GM21367 (cell line): ENCODE data around the gene UBE2R2.

Experiments used
- ATAC-seq: cut with Tn5 transposase; IDR thresholded peaks from one replicate; pipeline ENCODE4 v1.9.1; 2021; ENCODE audit not compliant: unreplicated experiment

UBE2R2 gene

DNA sequence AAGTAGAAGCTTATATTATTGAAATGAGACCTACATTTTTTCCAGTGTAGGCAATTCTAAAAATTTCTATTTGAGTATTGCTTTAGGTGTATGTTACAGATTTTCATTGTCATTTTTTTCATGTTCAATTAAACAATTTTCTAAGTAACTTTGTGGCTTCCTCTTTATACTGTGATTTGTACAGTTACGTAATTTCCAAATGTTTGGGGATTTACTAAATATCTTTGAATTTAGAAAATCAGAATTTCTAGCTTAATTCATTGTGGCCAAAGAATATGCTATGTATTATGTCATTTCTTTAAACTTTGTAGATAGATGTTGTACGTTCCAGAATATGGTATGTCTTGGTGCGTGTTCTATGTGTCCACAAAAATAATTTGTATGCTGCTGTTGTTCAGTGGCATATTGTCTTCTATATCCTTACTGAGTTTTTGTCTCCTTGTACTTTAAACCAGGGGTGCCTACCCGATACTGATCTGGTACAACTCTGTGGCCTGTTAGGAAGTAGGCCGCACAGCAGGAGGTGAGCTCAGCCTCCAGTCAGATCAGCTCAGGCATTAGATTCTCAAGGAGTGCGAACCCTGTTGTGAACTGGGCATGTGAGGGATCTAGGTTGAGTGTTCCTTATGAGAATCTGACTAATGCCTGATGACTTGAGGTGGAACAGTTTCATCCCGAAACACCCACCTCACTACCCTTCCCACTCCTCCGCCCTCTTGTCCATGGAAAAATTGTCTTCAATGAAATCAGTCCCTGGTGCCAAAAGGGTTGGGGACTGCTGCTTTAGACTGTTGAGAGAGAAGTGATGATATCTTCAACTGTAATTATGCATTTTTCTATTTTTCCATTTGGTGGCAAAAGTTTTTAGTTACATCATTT is 63.5 kb downstream of the UBE2R2 start:
- no peak for ATAC-seq

DNA sequence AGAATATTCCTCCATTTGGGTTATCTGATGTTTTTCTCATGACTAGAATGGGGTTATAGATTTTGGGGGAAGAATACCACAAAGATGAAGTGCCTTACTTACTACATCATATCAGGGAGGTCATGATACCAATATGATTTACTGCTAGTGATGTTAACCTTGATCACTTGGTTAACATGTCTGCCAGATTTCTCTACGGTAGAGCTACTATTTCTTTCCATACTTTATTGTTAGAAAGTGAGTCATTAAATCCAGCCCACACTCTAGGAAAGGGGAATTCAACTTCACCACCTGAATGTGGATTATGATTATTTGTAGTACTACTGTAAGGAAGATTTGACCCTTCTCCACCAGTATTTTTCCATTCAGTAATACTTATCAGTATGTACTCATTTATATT is 64.7 kb downstream of the UBE2R2 start:
- ATAC-seq, result no peak

- ATAC-seq, result no peak
Observed at GRCh38 chr9:33884856-33885701, 68.1 kb downstream of the UBE2R2 start.

DNA sequence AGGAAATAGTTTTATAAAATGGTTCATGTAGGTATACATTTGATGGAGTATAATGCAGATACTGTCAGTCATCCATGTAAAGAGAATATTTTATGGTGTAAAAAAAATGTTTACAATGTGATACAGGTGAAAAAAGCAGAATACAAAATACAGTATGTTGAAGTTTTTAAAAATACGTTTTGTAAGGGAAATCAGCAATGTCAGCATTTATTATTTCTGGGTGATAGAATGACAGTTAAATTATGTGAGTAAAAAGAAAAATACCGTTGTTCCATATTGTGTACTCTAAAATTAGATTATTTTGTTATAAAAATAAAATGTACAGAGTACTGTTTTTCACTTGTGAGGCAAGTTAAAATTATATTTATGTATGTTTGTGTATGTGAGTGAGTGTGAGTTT is 69.0 kb downstream of the UBE2R2 start:
- no peak for ATAC-seq

DNA sequence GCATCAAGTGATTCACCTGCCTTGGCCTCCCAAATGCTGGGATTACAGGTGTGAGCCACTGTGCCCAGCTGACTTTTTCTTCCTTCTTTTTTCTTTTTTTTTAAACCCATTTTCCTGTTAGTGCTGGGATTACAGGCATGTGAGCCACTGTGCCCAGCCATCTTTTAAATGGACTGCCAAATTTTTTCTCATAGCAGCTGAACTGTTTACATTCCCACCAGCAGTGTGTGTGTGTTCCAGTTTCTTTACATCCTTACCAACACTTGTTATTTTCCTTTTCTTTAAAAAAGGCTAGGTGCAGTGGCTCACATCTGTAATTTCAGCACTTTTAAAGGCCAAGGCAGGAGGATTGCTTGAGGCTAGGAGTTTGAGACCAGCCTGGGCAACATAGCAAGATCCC is 76.9 kb downstream of the UBE2R2 start:
- no peak for ATAC-seq

- ATAC-seq, result no peak
Observed at GRCh38 chr9:33894316-33894715, 77.4 kb downstream of the UBE2R2 start.

- ATAC-seq, result no peak
Observed at GRCh38 chr9:33903157-33903780, 86.3 kb downstream of the UBE2R2 start.

DNA sequence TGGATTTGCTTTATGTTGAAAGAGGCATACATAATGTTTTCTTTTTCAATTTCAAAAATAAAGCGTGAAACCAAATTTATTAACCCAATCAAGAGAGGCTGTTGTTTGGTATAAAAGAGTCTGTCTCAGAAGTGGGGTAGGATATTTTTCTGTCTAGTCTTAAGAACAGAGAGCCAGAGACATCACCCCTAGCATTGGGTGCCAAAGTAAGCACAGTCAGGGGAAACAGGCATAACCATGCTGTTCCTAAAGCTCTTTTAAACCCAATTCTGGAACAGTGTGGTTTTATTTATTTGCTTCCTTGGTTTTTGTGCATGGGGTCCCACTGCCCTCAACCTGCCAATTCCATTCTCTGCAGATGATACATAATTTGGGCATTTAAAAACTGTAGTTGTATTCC is 88.2 kb downstream of the UBE2R2 start:
- no peak for ATAC-seq

DNA sequence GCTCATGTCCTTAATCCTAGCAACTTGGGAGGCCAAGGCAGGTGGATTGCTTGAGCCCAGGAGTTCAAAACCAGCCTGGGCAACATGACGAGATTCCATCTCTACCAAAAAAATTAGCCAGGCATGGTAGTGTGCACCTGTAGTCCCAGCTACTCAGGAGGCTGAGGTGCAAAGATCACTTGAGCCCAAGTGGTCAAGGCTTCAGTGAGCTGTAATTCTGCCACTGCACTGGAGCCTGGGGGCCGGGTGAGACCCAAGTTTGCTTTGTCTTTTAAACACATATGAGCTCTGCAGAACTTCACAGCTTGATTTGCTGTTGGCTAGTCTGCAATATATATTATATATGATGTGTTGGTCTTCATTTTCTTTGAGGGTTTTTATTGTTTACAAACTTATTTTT is 89.8 kb downstream of the UBE2R2 start:
- no peak for ATAC-seq

DNA sequence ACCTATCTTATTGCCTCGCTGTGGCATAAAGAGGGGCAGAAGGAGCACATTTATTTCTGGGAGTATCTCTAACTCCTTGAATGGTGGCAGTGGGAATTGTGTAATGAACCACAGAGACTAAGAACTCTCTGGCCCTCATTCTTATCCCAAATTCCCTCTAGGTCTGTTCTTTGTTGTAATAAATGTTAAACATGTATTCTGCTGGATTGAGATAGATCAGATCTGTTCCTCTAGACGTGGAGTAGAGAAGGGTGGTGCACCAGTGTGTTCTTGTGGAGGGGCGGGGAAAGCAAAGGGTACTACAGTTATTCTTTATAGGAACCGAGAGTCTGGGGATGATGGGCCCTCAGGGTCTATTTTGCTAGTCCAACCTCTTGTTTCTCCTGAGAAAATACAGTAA is 90.4 kb downstream of the UBE2R2 start:
- ATAC-seq, result no peak

GRCh38 chr9:33908114-33908513 is 91.2 kb downstream of the UBE2R2 start:
- ATAC-seq, result no peak

GRCh38 chr9:33908749-33909148 is 91.8 kb downstream of the UBE2R2 start:
- ATAC-seq, result no peak

GRCh38 chr9:33913541-33913940 is 96.6 kb downstream of the UBE2R2 start:
- ATAC-seq, result no peak

DNA sequence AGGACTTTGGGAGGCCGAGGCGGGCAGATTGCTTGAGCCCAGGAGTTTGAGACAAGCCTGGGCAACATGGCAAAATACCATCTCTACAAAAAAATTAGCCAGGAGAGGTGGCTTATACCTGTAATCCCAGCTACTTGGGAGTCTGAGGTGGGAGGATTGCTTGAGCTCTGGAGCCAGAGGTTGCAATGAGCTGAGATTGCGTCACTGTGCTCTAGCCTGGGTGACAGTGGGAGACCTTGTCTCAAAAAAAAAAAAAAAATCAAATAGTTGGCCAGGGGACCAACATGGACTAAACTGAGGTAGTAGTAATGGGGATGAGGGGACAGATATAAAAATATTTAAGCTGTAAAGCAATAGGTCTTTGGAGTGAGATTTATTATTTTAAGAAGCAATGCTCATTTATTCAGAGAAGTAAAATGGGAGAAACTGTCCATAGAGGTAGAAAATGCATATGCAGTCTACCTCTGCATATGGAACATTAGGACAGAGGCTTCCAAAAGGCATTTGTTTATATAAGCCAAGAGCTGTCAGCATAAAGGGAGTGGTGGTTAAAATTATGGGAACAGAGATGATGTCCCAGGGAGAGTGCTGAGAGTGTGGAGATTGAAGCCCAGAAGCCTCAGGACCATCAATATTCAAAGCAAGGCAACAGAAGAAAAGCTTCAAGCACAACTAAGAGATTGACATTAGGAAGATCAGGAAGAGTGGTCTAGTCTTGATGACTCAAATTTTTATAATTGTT is 98.1 kb downstream of the UBE2R2 start:
- ATAC-seq, result no peak

DNA sequence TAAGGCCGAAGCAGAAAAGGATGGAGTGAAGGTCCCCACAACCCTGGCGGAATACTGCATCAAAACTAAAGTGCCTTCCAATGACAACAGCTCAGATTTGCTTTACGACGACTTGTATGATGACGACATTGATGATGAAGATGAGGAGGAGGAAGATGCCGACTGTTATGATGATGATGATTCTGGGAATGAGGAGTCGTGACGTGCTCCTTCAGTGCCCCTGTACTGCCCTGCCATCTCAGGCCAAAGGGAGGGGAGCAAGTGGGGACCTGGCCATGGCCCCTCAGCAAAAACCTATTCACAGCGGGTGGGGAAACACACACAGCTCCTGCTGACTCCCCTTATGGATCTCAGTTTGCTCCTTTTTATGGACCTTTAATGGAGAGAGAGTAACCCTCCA is 100.1 kb downstream of the UBE2R2 start:
- no peak for ATAC-seq

- ATAC-seq, result no peak
Observed at GRCh38 chr9:33919276-33919897, 102.4 kb downstream of the UBE2R2 start.

GRCh38 chr9:33921967-33922895 is 105.3 kb downstream of the UBE2R2 start:
- no peak for ATAC-seq

DNA sequence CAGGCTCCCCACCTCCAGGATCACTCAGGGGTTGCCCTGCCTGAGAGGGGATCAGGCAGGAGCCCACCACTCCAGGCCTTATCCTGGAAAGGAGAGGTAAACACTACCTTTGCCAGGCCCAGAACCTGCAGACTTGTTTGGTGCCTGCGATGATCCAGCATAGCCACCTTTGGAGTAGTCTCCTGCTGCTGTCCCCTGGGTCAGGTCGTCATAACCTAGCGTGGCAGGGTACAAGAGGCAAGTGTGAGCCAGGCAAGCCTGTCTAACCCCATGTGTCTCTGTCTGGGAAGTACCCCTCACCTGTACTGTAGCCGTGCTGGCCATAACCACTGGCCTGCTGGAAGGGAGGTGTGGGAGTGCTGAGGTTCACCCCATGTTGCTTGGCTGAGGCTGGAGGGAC is 106.1 kb downstream of the UBE2R2 start:
- ATAC-seq, result no peak

- ATAC-seq, result no peak
Observed at GRCh38 chr9:33923998-33924701, 107.2 kb downstream of the UBE2R2 start.
